Loucy (cell line): ENCODE measurements around the gene GPLD1.

Experiments
- CTCF ChIP-seq: fragments of 200-600 bp; sonication (generic); conservative IDR thresholded peaks from 2 replicates; pipeline ENCODE4 v1.5.1; 2014; ENCODE audit warnings: mild to moderate bottlenecking, antibody characterized with exemption, low read length
- EZH2phosphoT487 ChIP-seq: fragments of 200-600 bp; IDR thresholded peaks from 2 replicates; pipeline ENCODE4 v1.6.1; 2018; ENCODE audit warnings: antibody characterized with exemption, mild to moderate bottlenecking, moderate library complexity, borderline replicate concordance

GRCh38 chr6:24522228-24523176 is 33.1 kb upstream of the GPLD1 start:
- no peak for TF ChIP-seq CTCF
- no peak for TF ChIP-seq EZH2phosphoT487
